Panc1 (cell line): ENCODE results near the gene CAD. TPM values are rescaled to one million over a fixed set of nuclear protein-coding genes. Genes with fewer than 3 reads are reported as not detected.

Source experiments
- ATAC-seq: fragments of 200-7000 bp; cut with Tn5 transposase; 2 replicates; pipeline ENCODE4 v1.9.1; 2020; ENCODE audit warnings: mild to moderate bottlenecking, moderate library complexity
- BruUV-seq: library from RNA; stranded (reverse); fragments of 400-500 nt; replicated peaks from 2 replicates; lab custom pipeline; 2021; lab: Mats Ljungman, UMichigan
- CTCF ChIA-PET: fragments of 300-600 bp; sonication (Branson Sonifier 250); formaldehyde crosslinking; loops from one replicate; lab custom pipeline; 2022; ENCODE audit warnings: antibody characterized with exemption; lab: Charles Lee
- POLR2A ChIA-PET: fragments of 300-600 bp; sonication (Branson Sonifier 250); formaldehyde crosslinking; loops from one replicate; lab custom pipeline; 2022; ENCODE audit warnings: antibody characterized with exemption; lab: Charles Lee
- DNase-seq: peaks from one replicate; pipeline ENCODE4 v3.0.0-alpha.2; 2010; ENCODE audit warnings: low read depth, low spot score
- H3K27ac ChIP-seq: 2 replicates; pipeline ENCODE4 v1.5.1; 2011; ENCODE audit warnings: mild to moderate bottlenecking, low read length, inconsistent platforms
- H3K27me3 ChIP-seq: fragments of 200-500 bp; sonication (Bioruptor generic); 2 replicates; pipeline ENCODE4 v1.6.0; 2014; ENCODE audit warnings: low read length, inconsistent platforms; ENCODE audit not compliant: control insufficient read depth, insufficient read depth
- H3K36me3 ChIP-seq: fragments of 200-500 bp; sonication (Bioruptor generic); 2 replicates; pipeline ENCODE4 v1.5.1; 2014; ENCODE audit warnings: inconsistent platforms, mild to moderate bottlenecking, low read length, moderate library complexity; ENCODE audit not compliant: control insufficient read depth, insufficient read depth
- H3K4me1 ChIP-seq: 2 replicates; pipeline ENCODE4 v1.5.1; 2011; ENCODE audit warnings: inconsistent platforms, mild to moderate bottlenecking, low read length, moderate library complexity; ENCODE audit not compliant: control insufficient read depth, insufficient read depth
- H3K4me3 ChIP-seq, 2 experiments: 2 replicates each; pipeline ENCODE4 v1.5.1; 2011 to 2012; ENCODE audit warnings: low read depth in 2 of 2, low read length in 2 of 2, mild to moderate bottlenecking in 2 of 2, inconsistent platforms in 1 of 2, moderate library complexity in 1 of 2
- H3K9me3 ChIP-seq: fragments of 200-500 bp; sonication (Bioruptor generic); 2 replicates; pipeline ENCODE4 v1.5.1; 2014; ENCODE audit warnings: low read depth, mild to moderate bottlenecking, inconsistent platforms, low read length, moderate library complexity; ENCODE audit not compliant: control insufficient read depth, insufficient read depth
- POLR2AphosphoS5 ChIP-seq: IDR thresholded peaks from 2 replicates; pipeline ENCODE4 v1.6.1; 2012; ENCODE audit warnings: mild to moderate bottlenecking, low read depth, low read length, moderate library complexity
- SIN3A ChIP-seq: IDR thresholded peaks from 2 replicates; pipeline ENCODE4 v1.6.1; 2012; ENCODE audit warnings: low read depth, mild to moderate bottlenecking, low read length, moderate library complexity, borderline replicate concordance; ENCODE audit not compliant: insufficient read depth
- TCF7L2 ChIP-seq: IDR thresholded peaks from 2 replicates; pipeline ENCODE4 v1.6.1; 2011; ENCODE audit warnings: mild to moderate bottlenecking, low read depth, low read length, inconsistent platforms
- in situ Hi-C: cut with HindIII; loops from 2 replicates; pipeline ENCODE4 v1.10.0; 2016; ENCODE audit warnings: low sequenced_read_pairs, low pct_unique_long_range_greater_than_20kb
- intact Hi-C: fragments of 100-400 bp; cut with micrococcal nuclease; formaldehyde crosslinking; loops from one replicate; pipeline ENCODE4 v1.10.0; 2022; ENCODE audit not compliant: unreplicated experiment
- total RNA-seq: library from RNA; stranded (reverse); gene quantifications from one replicate; pipeline ENCODE4 v1.2.1, GENCODE V29; 2021; ENCODE audit not compliant: unreplicated experiment
- TF ChIP-seq, protein P1 (sequence below): fragments of 450-650 bp; IDR thresholded peaks from 2 replicates; pipeline ENCODE4 v1.5.1; 2017; ENCODE audit warnings: mild to moderate bottlenecking
- TF ChIP-seq, protein P2 (sequence below), 2 experiments: IDR thresholded peaks; 2 replicates each; pipeline ENCODE4 v1.6.1; 2011 to 2012; ENCODE audit warnings: low read depth in 2 of 2, control low read depth in 1 of 2, low read length in 1 of 2, mild to moderate bottlenecking in 1 of 2, moderate library complexity in 1 of 2; ENCODE audit not compliant: insufficient read depth in 1 of 2

CAD gene
- total RNA-seq, 1 experiment from 2014 or later = 76.7 TPM

- no peak for ATAC-seq
- intact Hi-C loops = no loop called here
- no peak overlapping the region for H3K27ac ChIP-seq
- no peak overlapping the region for H3K4me3 ChIP-seq
- no peaks in the 10 kb centered on the region; the same call in 1 of the 2 replicates for H3K27me3 ChIP-seq
- ChIA-PET CTCF (no interaction called here), POLR2A (no interaction called here)
- in situ Hi-C loops = no loop called here
- no TSS peak for BruUV-seq
- TF ChIP-seq TCF7L2 = 0 out of 2 replicates have a peak, but pooled peaks have one; percentile 16
- TF ChIP-seq, protein P1, sequence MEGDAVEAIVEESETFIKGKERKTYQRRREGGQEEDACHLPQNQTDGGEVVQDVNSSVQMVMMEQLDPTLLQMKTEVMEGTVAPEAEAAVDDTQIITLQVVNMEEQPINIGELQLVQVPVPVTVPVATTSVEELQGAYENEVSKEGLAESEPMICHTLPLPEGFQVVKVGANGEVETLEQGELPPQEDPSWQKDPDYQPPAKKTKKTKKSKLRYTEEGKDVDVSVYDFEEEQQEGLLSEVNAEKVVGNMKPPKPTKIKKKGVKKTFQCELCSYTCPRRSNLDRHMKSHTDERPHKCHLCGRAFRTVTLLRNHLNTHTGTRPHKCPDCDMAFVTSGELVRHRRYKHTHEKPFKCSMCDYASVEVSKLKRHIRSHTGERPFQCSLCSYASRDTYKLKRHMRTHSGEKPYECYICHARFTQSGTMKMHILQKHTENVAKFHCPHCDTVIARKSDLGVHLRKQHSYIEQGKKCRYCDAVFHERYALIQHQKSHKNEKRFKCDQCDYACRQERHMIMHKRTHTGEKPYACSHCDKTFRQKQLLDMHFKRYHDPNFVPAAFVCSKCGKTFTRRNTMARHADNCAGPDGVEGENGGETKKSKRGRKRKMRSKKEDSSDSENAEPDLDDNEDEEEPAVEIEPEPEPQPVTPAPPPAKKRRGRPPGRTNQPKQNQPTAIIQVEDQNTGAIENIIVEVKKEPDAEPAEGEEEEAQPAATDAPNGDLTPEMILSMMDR = no peak
- H3K4me1 ChIP-seq = peaks cover 6% of the 10 kb centered on the region
- H3K9me3 ChIP-seq = no peaks in the 10 kb centered on the region
- no peaks in the 10 kb centered on the region for H3K36me3 ChIP-seq
- no peak for DNase-seq
Measured at GRCh38 chr2:27250652-27251379, 33.6 kb downstream of the CAD start.

- H3K4me3 ChIP-seq = no peak overlapping the region
- ChIA-PET POLR2A (no interaction called here), CTCF (no interaction called here)
- H3K9me3 ChIP-seq = no peaks in the 10 kb centered on the region
- peaks cover 6% of the 10 kb centered on the region for H3K4me1 ChIP-seq
- no TSS peak for BruUV-seq
- no peak for DNase-seq
- ATAC-seq = no peak
- H3K36me3 ChIP-seq = no peaks in the 10 kb centered on the region
- intact Hi-C loops = no loop called here
- in situ Hi-C loops = no loop called here
- no peak overlapping the region for H3K27ac ChIP-seq
- TF ChIP-seq, protein P1 = no peak
- TF ChIP-seq SIN3A (no peak), POLR2AphosphoS5 (no peak)
- TF ChIP-seq, protein P2, sequence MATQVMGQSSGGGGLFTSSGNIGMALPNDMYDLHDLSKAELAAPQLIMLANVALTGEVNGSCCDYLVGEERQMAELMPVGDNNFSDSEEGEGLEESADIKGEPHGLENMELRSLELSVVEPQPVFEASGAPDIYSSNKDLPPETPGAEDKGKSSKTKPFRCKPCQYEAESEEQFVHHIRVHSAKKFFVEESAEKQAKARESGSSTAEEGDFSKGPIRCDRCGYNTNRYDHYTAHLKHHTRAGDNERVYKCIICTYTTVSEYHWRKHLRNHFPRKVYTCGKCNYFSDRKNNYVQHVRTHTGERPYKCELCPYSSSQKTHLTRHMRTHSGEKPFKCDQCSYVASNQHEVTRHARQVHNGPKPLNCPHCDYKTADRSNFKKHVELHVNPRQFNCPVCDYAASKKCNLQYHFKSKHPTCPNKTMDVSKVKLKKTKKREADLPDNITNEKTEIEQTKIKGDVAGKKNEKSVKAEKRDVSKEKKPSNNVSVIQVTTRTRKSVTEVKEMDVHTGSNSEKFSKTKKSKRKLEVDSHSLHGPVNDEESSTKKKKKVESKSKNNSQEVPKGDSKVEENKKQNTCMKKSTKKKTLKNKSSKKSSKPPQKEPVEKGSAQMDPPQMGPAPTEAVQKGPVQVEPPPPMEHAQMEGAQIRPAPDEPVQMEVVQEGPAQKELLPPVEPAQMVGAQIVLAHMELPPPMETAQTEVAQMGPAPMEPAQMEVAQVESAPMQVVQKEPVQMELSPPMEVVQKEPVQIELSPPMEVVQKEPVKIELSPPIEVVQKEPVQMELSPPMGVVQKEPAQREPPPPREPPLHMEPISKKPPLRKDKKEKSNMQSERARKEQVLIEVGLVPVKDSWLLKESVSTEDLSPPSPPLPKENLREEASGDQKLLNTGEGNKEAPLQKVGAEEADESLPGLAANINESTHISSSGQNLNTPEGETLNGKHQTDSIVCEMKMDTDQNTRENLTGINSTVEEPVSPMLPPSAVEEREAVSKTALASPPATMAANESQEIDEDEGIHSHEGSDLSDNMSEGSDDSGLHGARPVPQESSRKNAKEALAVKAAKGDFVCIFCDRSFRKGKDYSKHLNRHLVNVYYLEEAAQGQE (IDR thresholded peaks at IDR 0.05; ENCODE audit: insufficient read depth in 1 of 2, low read depth in 2 of 2, low read length in 1 of 2) = no peak
- H3K27me3 ChIP-seq = no peaks in the 10 kb centered on the region; the same call in 1 of the 2 replicates
Measured at GRCh38 chr2:27251766-27252165, 34.6 kb downstream of the CAD start.
